Psoas muscle (tissue), 8 donors: ENCODE results near the gene GDF9. TPM values are rescaled to one million over a fixed set of nuclear protein-coding genes. Genes with fewer than 3 reads are reported as not detected.

Source experiments
- ATAC-seq, 4 donors: fragments of 200-7000 bp; cut with Tn5 transposase; one replicate each; pipeline ENCODE4 v1.9.1; 2020; ENCODE audit warnings: moderate library complexity in 3 of 4, mild to moderate bottlenecking in 2 of 4
- DNase-seq, 2 donors: peaks; one replicate each; pipeline ENCODE4 v3.0.0-alpha.2; 2020
- H3K27ac ChIP-seq: fragments of 200-600 bp; one replicate; pipeline ENCODE4 v1.8.0; 2022
- H3K27me3 ChIP-seq, 3 donors: fragments of 200-600 bp in 1 of 3; one replicate each; pipeline versions ENCODE4 v1.6.1 to v1.8.0; 2013 to 2022; ENCODE audit warnings: low read length in 2 of 3, mild to moderate bottlenecking in 2 of 3, moderate library complexity in 1 of 3; ENCODE audit not compliant: insufficient read depth in 3 of 3
- H3K36me3 ChIP-seq, 2 donors: fragments of 200-600 bp in 1 of 2; one replicate each; pipeline versions ENCODE4 v1.6.1 to v1.8.0; 2013 to 2022; ENCODE audit warnings: low read depth in 1 of 2, mild to moderate bottlenecking in 1 of 2, moderate library complexity in 1 of 2; ENCODE audit not compliant: insufficient read depth in 1 of 2
- H3K4me1 ChIP-seq: fragments of 200-600 bp; one replicate; pipeline ENCODE4 v1.8.0; 2022
- H3K4me3 ChIP-seq: fragments of 200-600 bp; one replicate; pipeline ENCODE4 v1.8.0; 2022; ENCODE audit warnings: mild to moderate bottlenecking
- H3K9me3 ChIP-seq: fragments of 200-600 bp; one replicate; pipeline ENCODE4 v1.8.0; 2022
- WGBS, 3 donors: extraction: QIAGEN DNeasy Blood & Tissue Kit; methylation state at CpG; one replicate each; pipeline versions ENCODE4 v1.1.6 to v1.1.7; 2013; 5-methylcytosine and 5-hydroxymethylcytosine counted together
- intact Hi-C, 2 donors: fragments of 100-400 bp; cut with DNase I; formaldehyde crosslinking; loops; one replicate each; pipeline versions ENCODE4 v1.11.0 to v1.14.2; 2022
- polyA plus RNA-seq, 3 donors: library from polyadenylated mRNA; stranded (reverse); fragments of 200-250 nt; gene quantifications; one replicate each; pipeline ENCODE4 v1.2.3, GENCODE V29; 2013
- total RNA-seq, 4 donors: library from RNA; stranded (reverse); fragmentation: NEBNext Ultra II Directional in 2 of 4; extraction: Animal tissue kit (Norgen Biotek cat#: 25700) in 2 of 4; gene quantifications; one replicate each; pipeline versions ENCODE4 v1.2.1 to v1.2.4, GENCODE V29; 2021 to 2023
- TF ChIP-seq, protein P1 (sequence below): fragments of 200-600 bp; IDR thresholded peaks from one replicate; pipeline ENCODE4 v1.8.0; 2022; ENCODE audit warnings: antibody characterized with exemption
- donor health status: healthy with polysubstance abuse.
- donor health status: DM: no; HTN: no; CAD: no; lungs with moderate emphysema.
- donor health status: Bipolar disorder and iron deficiency.
- donor health status: healthy.
- donor health status: DM: yes; HTN: yes; CAD: no.
- donor health status: DM: no; HTN: no; CAD: no.
- donor health status: DM: no; HTN: no; CAD: no.
- donor health status: DM: yes; HTN: yes; CAD: no.

GDF9 gene
- total and polyA plus RNA-seq, 7 donors = 0.07 to 1.2 (median 0.65) TPM

- Histone ChIP-seq H3K27ac (no peak overlapping the region), H3K27me3 (no peaks in the 10 kb centered on the region), H3K36me3 (peaks cover 11 to 94% of the 10 kb centered on the region in 2 donors), H3K9me3 (no peaks in the 10 kb centered on the region), H3K4me1 (peaks cover 42% of the 10 kb centered on the region), H3K4me3 (no peak overlapping the region)
- WGBS, 3 donors = 72 to 92% (median 81%) methylated on average over 1 of the region's 1 CpG
- peak in 1 of 4 donors; percentile 3 for ATAC-seq
- no peak for DNase-seq
- intact Hi-C loops = no loop called here
- TF ChIP-seq, protein P1, sequence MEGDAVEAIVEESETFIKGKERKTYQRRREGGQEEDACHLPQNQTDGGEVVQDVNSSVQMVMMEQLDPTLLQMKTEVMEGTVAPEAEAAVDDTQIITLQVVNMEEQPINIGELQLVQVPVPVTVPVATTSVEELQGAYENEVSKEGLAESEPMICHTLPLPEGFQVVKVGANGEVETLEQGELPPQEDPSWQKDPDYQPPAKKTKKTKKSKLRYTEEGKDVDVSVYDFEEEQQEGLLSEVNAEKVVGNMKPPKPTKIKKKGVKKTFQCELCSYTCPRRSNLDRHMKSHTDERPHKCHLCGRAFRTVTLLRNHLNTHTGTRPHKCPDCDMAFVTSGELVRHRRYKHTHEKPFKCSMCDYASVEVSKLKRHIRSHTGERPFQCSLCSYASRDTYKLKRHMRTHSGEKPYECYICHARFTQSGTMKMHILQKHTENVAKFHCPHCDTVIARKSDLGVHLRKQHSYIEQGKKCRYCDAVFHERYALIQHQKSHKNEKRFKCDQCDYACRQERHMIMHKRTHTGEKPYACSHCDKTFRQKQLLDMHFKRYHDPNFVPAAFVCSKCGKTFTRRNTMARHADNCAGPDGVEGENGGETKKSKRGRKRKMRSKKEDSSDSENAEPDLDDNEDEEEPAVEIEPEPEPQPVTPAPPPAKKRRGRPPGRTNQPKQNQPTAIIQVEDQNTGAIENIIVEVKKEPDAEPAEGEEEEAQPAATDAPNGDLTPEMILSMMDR = no peak
Observed at GRCh38 chr5:132872788-132873118, 6.5 kb upstream of the GDF9 start.

DNA sequence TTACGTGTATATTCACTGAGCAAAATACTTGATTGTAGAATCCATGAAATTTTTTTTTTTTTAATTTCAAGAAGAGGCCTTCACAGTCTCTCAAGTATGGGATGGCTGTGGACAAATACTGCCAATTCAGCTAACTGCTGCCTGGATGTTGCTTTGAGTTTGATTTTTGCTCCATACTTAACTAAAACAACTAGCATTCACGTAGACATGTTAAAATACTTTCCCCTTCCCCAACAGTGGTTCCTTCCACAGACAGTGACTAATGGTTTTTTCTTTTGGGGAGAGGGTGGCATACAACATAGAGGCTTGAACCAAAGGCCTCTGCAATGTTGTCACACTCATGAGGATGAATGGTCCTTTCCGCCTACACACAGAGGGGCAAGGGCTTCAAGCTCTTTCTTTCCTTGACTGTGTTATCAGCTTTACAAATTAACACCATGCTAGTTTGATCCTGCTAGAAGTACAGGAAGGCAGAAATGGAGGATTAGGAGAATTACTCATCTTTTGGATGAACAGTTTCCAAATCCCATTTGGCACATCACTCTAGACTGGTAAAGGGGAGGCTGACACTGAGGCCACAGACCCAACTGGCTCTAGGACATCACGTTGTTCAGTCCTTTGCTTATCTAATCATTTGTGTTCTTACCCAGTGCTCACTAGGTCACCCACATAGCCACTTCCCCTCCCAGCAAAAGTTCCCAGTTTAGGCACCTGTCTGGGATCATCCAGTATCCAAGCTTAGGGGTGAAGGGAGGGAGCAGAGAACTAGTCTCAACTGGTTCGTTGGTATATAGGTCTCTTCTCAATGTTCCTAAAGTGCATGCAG lies 5.4 kb upstream of the GDF9 start:
- H3K27ac ChIP-seq = peak overlapping the region; percentile 46

GRCh38 chr5:132870801-132871200 lies 4.5 kb upstream of the GDF9 start:
- ATAC-seq (no peak), DNase-seq (no peak)
- Histone ChIP-seq H3K27ac (peak overlapping the region; percentile 46), H3K27me3 (no peaks in the 10 kb centered on the region), H3K9me3 (no peaks in the 10 kb centered on the region), H3K4me1 (peaks cover 38% of the 10 kb centered on the region), H3K36me3 (peaks cover 11 to 83% of the 10 kb centered on the region in 2 donors), H3K4me3 (no peak overlapping the region)
- TF ChIP-seq, protein P1 = no peak
- intact Hi-C loops = no loop called here
- WGBS, 3 donors = 25 to 48% (median 37%) methylated on average over 2 of the region's 2 CpGs

More for the DNA sequence above, 5.4 kb upstream of the GDF9 start:
- Histone ChIP-seq H3K9me3 (no peaks in the 10 kb centered on the region), H3K27me3 (no peaks in the 10 kb centered on the region), H3K36me3 (peaks cover 11 to 91% of the 10 kb centered on the region in 2 donors), H3K4me1 (peaks cover 46% of the 10 kb centered on the region), H3K4me3 (no peak overlapping the region)
- DNase-seq = no peak
- intact Hi-C loops = no loop called here
- peak in 1 of 4 donors; percentile 9 for ATAC-seq
- TF ChIP-seq, protein P1 = no peak
- 71 to 87% (median 82%) methylated on average over 5 of the region's 5 CpGs for WGBS, 3 donors

- WGBS, 3 donors = 83 to 85% (median 84%) methylated on average over 4 of the region's 4 CpGs
- intact Hi-C loops = loop anchor here in 1 of 2 donors (5.0 to 10.0 kb wide), 2 partner anchors 36 to 494 kb away; partner anchors contain the start of gene SHROOM1
- peaks cover 39% of the 10 kb centered on the region for H3K4me1 ChIP-seq
Observed at GRCh38 chr5:132868754-132869153, 2.5 kb upstream of the GDF9 start.

More at GRCh38 chr5:132868754-132869153, 2.5 kb upstream of the GDF9 start:
- no peaks in the 10 kb centered on the region for H3K9me3 ChIP-seq
- peaks cover 7 to 63% of the 10 kb centered on the region in 2 donors for H3K36me3 ChIP-seq
- DNase-seq (no peak), ATAC-seq (no peak)
- no peak overlapping the region for H3K4me3 ChIP-seq
- peak overlapping the region; percentile 37 for H3K27ac ChIP-seq
- H3K27me3 ChIP-seq = no peaks in the 10 kb centered on the region
- TF ChIP-seq, protein P1 = no peak
